ENCODE data around the gene C1orf115. TPM values are rescaled to one million over a fixed set of nuclear protein-coding genes. Genes with fewer than 3 reads are reported as not detected.

The C1orf115 gene
- total and polyA plus RNA-seq, 9 of the 15 experiments (the other 6 are each of a cell fraction or from before 2014, with no cell fraction given): not detected

DNA sequence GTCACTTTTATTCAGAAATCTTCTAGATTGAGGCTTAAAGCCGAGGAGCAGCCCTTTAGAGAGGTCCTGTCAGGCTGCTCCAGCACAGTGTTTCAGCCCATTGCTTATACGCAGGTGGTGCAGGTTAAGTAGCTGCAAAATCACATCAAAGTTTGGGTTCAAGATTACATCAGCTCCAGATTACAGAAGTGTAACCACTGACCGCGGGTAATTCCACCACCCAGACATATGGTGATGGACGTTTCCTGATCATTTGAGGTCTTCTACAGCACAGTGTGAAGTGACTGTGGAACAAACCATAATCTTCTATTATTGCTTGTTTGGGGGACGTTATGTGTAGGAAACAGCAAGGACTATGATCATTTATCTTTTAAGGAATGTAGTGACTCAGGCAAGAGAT, 11.8 kb downstream of the C1orf115 start (continued):
- TF ChIP-seq SAFB2 (IDR thresholded peaks at IDR 0.05; ENCODE audit: borderline replicate concordance, low read depth, low read length, severe bottlenecking): no peak
- TF ChIP-seq SMARCA5 (IDR thresholded peaks at IDR 0.05): no peak
- no peak for TF ChIP-seq PYGO2 (tag; IDR thresholded peaks at IDR 0.05)
- TF ChIP-seq TCF7 (IDR thresholded peaks at IDR 0.05; ENCODE audit: borderline replicate concordance): no peak
- TF ChIP-seq U2AF2 (optimal IDR thresholded peaks at IDR 0.05; ENCODE audit: low read depth, low read length): no peak
- no peak for TF ChIP-seq ZNF133 (CRISPR knock-in tag; IDR thresholded peaks at IDR 0.05)
- TF ChIP-seq ARNT (IDR thresholded peaks at IDR 0.05): no peak
- TF ChIP-seq TARDBP (IDR thresholded peaks at IDR 0.05): no peak
- TF ChIP-seq ZNF699 (CRISPR knock-in tag; IDR thresholded peaks at IDR 0.05; ENCODE audit: insufficient replicate concordance): no peak
- TF ChIP-seq ZNF175 (CRISPR knock-in tag; IDR thresholded peaks at IDR 0.05; ENCODE audit: low read depth): no peak

- ATAC-seq: no peak
- intact Hi-C loops (cut with micrococcal nuclease) (no loop called here), in situ Hi-C loops (cut with MboI) (no loop called here)
- no peak overlapping the region for H3K4me2 ChIP-seq (ENCODE audit: insufficient read depth, low read length)
- WGBS (ENCODE audit: insufficient coverage, low coverage, missing lambda C conversion rate): 2% methylated on average over 5 of the region's 5 CpGs
- H3K9ac ChIP-seq (ENCODE audit: insufficient read depth in 1 of 2, low read depth in 2 of 2, low read length in 2 of 2): no peak overlapping the region
- H3K9me3 ChIP-seq (replicated peaks; ENCODE audit: control insufficient read depth, insufficient read depth, low read depth, low read length): no peaks in the 10 kb centered on the region
- H3K4me1 ChIP-seq (replicated peaks in 1 of 2; ENCODE audit: control insufficient read depth in 2 of 2, insufficient read depth in 2 of 2, low read length in 2 of 2): no peaks in the 10 kb centered on the region
- TF ChIP-seq NELFE (IDR thresholded peaks at IDR 0.05; ENCODE audit: insufficient read depth, insufficient read length) (no peak), ZNF445 (CRISPR knock-in tag; IDR thresholded peaks at IDR 0.05; ENCODE audit: low read depth) (no peak), EP300 (IDR thresholded peaks at IDR 0.05; ENCODE audit: low read length) (no peak), TCF3 (CRISPR knock-in tag; IDR thresholded peaks at IDR 0.05) (no peak), MAFK (IDR thresholded peaks at IDR 0.05; ENCODE audit: low read length) (no peak), PURB (CRISPR knock-in tag; IDR thresholded peaks at IDR 0.05; ENCODE audit: low read depth) (no peak), SMARCB1 (IDR thresholded peaks at IDR 0.05; ENCODE audit: insufficient read length, low read depth) (no peak)
- TF ChIP-seq, protein P1, sequence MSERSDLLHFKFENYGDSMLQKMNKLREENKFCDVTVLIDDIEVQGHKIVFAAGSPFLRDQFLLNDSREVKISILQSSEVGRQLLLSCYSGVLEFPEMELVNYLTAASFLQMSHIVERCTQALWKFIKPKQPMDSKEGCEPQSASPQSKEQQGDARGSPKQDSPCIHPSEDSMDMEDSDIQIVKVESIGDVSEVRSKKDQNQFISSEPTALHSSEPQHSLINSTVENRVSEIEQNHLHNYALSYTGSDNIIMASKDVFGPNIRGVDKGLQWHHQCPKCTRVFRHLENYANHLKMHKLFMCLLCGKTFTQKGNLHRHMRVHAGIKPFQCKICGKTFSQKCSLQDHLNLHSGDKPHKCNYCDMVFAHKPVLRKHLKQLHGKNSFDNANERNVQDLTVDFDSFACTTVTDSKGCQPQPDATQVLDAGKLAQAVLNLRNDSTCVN (CRISPR knock-in tag; IDR thresholded peaks at IDR 0.05): no peak
- TF ChIP-seq, protein P2, sequence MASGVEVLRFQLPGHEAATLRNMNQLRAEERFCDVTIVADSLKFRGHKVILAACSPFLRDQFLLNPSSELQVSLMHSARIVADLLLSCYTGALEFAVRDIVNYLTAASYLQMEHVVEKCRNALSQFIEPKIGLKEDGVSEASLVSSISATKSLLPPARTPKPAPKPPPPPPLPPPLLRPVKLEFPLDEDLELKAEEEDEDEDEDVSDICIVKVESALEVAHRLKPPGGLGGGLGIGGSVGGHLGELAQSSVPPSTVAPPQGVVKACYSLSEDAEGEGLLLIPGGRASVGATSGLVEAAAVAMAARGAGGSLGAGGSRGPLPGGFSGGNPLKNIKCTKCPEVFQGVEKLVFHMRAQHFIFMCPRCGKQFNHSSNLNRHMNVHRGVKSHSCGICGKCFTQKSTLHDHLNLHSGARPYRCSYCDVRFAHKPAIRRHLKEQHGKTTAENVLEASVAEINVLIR (CRISPR knock-in tag; IDR thresholded peaks at IDR 0.05): no peak
- TF ChIP-seq, protein P3, sequence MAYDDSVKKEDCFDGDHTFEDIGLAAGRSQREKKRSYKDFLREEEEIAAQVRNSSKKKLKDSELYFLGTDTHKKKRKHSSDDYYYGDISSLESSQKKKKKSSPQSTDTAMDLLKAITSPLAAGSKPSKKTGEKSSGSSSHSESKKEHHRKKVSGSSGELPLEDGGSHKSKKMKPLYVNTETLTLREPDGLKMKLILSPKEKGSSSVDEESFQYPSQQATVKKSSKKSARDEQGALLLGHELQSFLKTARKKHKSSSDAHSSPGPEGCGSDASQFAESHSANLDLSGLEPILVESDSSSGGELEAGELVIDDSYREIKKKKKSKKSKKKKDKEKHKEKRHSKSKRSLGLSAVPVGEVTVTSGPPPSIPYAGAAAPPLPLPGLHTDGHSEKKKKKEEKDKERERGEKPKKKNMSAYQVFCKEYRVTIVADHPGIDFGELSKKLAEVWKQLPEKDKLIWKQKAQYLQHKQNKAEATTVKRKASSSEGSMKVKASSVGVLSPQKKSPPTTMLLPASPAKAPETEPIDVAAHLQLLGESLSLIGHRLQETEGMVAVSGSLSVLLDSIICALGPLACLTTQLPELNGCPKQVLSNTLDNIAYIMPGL (CRISPR knock-in tag; IDR thresholded peaks at IDR 0.05): no peak
- CTCF ChIA-PET (ENCODE audit: low intra/inter-chr PET ratio): no interaction called here
- H2AFZ ChIP-seq (ENCODE audit: low read depth, low read length): no peak overlapping the region
- FAIRE-seq: no peak
- H3K79me2 ChIP-seq (ENCODE audit: control insufficient read depth, insufficient read depth, low read length): no peaks in the 10 kb centered on the region
- H3K9me1 ChIP-seq (ENCODE audit: control insufficient read depth, insufficient read depth, low read length): no peaks in the 10 kb centered on the region
- no peak for DNase-seq (ENCODE audit: extremely low read depth in 1 of 4, low spot score in 3 of 4)
- POLR2A ChIA-PET: interaction anchor here (1.4 kb wide), 1 partner anchor 9 kb away, joined by 5 read pairs; no protein-coding TSS in a partner anchor
- H3K27me3 ChIP-seq (ENCODE audit: control insufficient read depth in 2 of 2, insufficient read depth in 2 of 2, low read length in 2 of 2): peaks cover 4 to 36% of the 10 kb centered on the region in 2 experiments; a peak in 3 of 5 replicates
- BruUV-seq (replicated peaks): no TSS peak
- H3K27ac ChIP-seq (ENCODE audit: extremely low read depth, low read depth, low read length): no peak overlapping the region
- H3K36me3 ChIP-seq (ENCODE audit: control insufficient read depth, insufficient read depth, low read length): no peaks in the 10 kb centered on the region
- H4K20me1 ChIP-seq (replicated peaks; ENCODE audit: control insufficient read depth, insufficient read depth, low read length): no peaks in the 10 kb centered on the region
- no peak overlapping the region for H3K4me3 ChIP-seq
Observed at GRCh38 chr1:220702733-220703270, 12.6 kb downstream of the C1orf115 start.
